ENCODE measurements around the gene GDPD4. TPM values are rescaled to one million over a fixed set of nuclear protein-coding genes. Genes with fewer than 3 reads are reported as not detected.
"Not testable (repeated sequence)": the region's sequence is repeated elsewhere in the genome, so short reads cannot be mapped to it uniquely, and the experiment has no call there.

The GDPD4 gene
- total RNA-seq, 1 experiment from 2014 or later = not detected

DNA sequence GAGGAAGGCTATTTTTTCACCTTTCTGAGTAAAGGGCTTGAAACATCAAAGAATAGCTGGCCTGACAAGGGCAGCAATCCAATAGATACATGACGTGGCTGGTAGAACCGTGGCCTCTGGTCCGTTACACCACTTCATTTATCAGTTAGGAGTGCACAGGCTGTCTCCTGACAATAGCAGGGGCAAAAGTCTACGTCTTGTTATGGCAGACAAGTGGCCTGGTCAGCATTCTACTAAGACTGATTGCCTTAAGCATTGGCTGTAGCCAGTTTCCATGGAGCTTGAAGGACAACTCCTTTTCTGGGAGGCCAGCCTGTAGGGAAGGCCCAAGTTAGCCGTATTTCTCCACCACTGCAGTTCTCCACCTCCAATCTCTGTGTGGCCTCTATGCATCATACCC is 9.2 kb upstream of the GDPD4 start:
- no peak overlapping the region for H3K27ac ChIP-seq

DNA sequence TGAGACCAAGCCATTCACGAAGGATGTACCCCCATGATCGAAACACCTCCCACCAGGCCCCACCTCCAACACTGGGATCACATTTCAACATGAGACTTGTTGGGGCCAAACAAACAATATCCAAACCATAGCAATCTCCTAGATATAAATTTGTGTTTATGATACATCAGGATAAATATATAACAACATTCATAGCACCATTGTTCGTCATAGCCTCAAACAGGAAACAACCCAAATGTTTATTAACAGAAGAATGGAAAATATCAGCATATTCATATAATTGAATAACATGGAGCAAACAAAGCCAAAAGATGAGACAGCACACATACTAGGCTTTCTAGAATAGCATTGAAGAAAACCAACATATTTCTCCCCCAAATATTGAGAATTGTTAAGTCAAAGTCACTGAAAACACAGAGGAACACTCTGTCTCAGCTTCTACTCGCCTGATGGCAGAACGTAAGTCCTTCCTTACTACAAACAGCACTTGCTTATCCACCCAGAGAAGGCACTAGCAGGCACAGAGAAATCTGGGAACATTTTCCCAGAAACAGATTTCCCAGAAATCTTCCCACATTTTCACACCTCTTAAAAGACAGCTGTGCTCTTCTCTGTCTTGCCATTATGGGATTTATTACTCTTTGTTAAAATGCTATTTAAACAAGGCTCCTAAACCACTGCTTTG is 8.1 kb upstream of the GDPD4 start:
- H3K4me3 ChIP-seq = no peak overlapping the region
- no peaks in the 10 kb centered on the region for H3K36me3 ChIP-seq
- H3K9me3 ChIP-seq (replicated peaks) = no peaks in the 10 kb centered on the region
- no peaks in the 10 kb centered on the region for H3K27me3 ChIP-seq
- DNase-seq = no peak
- H3K27ac ChIP-seq = no peak overlapping the region
- H3K4me1 ChIP-seq = peaks cover 3% of the 10 kb centered on the region; the same call in 1 of the 2 replicates

More for the DNA sequence above, 9.2 kb upstream of the GDPD4 start:
- no peak for DNase-seq
- Histone ChIP-seq H3K4me3 (no peak overlapping the region), H3K27me3 (no peaks in the 10 kb centered on the region), H3K36me3 (no peaks in the 10 kb centered on the region), H3K9me3 (replicated peaks) (no peaks in the 10 kb centered on the region), H3K4me1 (peaks cover 3% of the 10 kb centered on the region; the same call in 1 of the 2 replicates)

DNA sequence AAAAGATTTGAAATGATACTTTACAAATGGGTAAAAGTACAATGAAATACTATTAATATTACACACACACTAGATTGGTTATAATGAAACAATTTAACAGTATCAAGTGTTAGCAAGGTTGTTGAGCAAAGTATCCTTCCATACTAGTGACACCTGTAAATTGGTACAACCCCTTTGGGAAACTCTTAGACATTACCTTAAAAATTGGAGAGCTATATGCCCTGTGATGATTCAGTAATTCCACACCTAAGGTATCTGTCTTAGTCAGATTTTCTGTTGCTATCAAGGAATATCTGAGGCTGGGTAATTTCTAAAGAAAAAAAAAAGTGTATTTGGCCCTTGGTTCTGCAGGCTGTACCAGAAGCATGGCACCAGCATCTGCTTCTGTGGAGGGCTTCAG is 7.4 kb upstream of the GDPD4 start:
- no peak overlapping the region for H3K27ac ChIP-seq
- no peaks in the 10 kb centered on the region for H3K9me3 ChIP-seq (replicated peaks)
- DNase-seq = no peak
- no peak overlapping the region for H3K4me3 ChIP-seq
- peaks cover 3% of the 10 kb centered on the region; the same call in 1 of the 2 replicates for H3K4me1 ChIP-seq
- H3K27me3 ChIP-seq = no peaks in the 10 kb centered on the region
- H3K36me3 ChIP-seq = no peaks in the 10 kb centered on the region

DNA sequence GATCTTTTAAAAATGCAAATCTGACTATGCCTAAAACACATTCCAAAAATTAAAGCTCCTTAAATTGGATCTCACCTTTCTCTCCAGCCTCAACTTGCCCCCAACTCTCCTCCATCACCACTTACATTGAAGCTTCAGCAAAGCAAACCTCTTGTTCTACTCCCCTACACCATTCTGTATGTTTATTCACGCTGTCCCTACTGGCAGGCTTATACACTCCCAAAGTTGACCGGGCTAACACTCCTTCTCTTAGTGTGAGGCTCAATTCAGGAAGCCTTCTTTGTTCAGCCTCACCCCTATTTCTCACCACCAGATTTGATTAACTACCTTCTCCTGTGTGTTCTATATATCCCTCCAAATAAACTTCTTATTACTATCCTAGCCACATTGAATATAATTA is 1.8 kb upstream of the GDPD4 start:
- no peak overlapping the region for H3K27ac ChIP-seq
- no peaks in the 10 kb centered on the region for H3K27me3 ChIP-seq
- H3K9me3 ChIP-seq (replicated peaks) = no peaks in the 10 kb centered on the region
- no peaks in the 10 kb centered on the region for H3K36me3 ChIP-seq
- H3K4me3 ChIP-seq = no peak overlapping the region
- DNase-seq = no peak
- H3K4me1 ChIP-seq = no peaks in the 10 kb centered on the region

DNA sequence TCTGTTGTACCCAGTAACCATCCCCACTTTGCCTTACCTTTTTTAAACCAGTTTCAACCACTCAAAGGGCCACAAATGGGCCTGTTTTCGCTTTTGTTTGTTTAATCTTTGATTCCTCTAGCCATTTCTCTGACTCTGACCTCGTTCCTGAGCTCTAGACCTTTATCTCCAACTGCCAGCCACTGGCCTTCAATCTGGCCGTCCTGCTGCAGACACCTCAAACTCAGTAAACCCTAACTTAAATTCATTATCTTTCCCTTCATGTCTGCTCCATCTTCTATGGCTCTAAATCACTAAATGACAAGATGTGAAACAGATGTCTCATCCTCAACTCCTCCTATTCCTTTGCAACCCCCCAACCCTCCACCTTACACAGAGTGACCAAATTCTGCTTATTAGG is 1.3 kb upstream of the GDPD4 start:
- no peak for DNase-seq

DNA sequence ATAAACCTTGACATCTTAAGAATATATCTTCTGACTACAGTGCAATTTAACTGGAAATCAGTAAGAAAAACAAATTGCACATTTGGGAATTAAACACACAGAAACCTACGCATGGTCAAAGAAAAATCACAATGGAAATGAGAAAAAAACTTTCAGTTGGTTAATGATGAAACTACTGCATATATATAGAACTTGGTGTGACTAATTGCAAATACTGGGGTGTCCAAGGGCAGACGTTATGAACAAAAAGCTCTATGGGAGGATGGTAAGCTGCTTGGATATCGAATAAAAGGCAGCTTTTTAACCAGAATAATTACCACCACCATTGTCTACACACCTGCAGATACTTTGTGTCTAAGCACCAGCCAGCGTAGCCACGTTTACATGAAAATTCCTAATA is 791 bp downstream of the GDPD4 start:
- H3K4me3 ChIP-seq = no peak overlapping the region
- no peaks in the 10 kb centered on the region for H3K4me1 ChIP-seq
- no peak for DNase-seq
- H3K36me3 ChIP-seq = no peaks in the 10 kb centered on the region
- H3K9me3 ChIP-seq (replicated peaks) = no peaks in the 10 kb centered on the region
- H3K27me3 ChIP-seq = no peaks in the 10 kb centered on the region
- no peak overlapping the region for H3K27ac ChIP-seq

More for the DNA sequence above, 1.3 kb upstream of the GDPD4 start:
- Histone ChIP-seq H3K4me1 (no peaks in the 10 kb centered on the region), H3K9me3 (replicated peaks) (no peaks in the 10 kb centered on the region), H3K36me3 (no peaks in the 10 kb centered on the region), H3K27me3 (no peaks in the 10 kb centered on the region), H3K27ac (no peak overlapping the region), H3K4me3 (no peak overlapping the region)

DNA sequence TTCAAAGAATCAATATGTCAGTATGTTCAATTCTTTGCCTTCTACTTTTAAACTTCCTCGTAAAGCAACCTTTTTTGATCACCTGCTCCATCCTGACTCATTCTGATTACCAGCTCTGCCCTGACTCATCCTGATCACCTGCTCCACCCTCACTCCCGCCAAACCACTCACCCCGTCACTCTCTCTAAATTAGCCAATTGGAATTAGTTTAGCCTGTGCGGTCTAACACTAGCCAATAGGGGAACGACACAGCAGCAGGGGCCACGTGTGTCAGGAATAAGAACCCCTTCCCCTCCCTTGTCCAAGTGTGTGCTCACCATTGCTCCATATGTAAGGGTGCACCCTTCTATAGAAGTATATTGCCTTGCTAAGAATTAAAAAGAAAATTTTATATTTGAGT is 1.5 kb downstream of the GDPD4 start:
- H3K9me3 ChIP-seq (replicated peaks); H3K4me1 ChIP-seq; H3K4me3 ChIP-seq; H3K27ac ChIP-seq; H3K27me3 ChIP-seq; H3K36me3 ChIP-seq: not testable (repeated sequence)
- DNase-seq = peak; percentile 17 to 19

DNA sequence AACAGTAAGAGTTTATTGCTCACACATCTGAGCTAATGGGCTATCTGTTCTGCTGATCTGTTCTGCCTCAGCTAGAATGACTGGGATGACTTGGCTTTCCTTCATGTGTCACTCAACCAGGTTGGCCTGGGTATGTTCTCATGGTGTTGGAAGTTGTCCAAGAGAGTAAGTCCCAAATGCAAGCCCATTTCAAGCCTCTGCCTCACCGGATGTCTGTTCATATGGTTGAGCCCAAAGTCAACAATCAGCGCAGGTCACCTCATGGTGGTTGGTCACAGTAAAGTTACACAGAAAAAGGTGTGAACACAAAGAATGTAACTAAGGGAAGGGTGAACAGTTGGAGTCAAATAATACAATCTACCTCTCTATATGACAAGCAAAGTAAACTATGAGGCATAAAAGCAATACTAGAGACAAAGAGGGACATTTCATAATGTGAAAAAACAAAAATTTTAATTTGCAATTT is 1.9 kb downstream of the GDPD4 start:
- no peak overlapping the region for H3K27ac ChIP-seq
- no peaks in the 10 kb centered on the region for H3K9me3 ChIP-seq (replicated peaks)
- H3K4me3 ChIP-seq = no peak overlapping the region
- DNase-seq = peak in 1 of 2 experiments; percentile 6
- H3K4me1 ChIP-seq = no peaks in the 10 kb centered on the region
- H3K27me3 ChIP-seq = no peaks in the 10 kb centered on the region
- no peaks in the 10 kb centered on the region for H3K36me3 ChIP-seq

DNA sequence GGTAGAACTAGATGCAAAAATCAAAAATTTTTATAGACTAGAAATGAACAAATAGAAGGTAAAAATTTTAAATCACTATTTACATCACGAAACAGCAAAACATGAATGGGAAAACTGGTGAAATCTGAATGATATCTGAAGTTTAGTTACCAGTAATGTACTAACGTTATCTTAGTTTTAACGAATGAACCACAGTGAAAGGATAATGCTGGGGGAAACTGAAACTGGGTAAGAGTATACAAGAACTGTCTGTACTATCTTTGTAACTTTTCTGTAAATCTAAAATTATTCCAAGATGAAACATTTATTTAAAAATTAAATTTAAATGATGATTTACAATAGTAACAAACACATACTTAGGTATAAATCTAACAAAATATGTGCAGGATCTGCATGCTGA is 7.4 kb downstream of the GDPD4 start:
- no peak overlapping the region for H3K4me3 ChIP-seq
- H3K9me3 ChIP-seq (replicated peaks) = no peaks in the 10 kb centered on the region
- no peaks in the 10 kb centered on the region for H3K27me3 ChIP-seq
- DNase-seq = no peak
- H3K36me3 ChIP-seq = no peaks in the 10 kb centered on the region
- no peaks in the 10 kb centered on the region for H3K4me1 ChIP-seq
- no peak overlapping the region for H3K27ac ChIP-seq

DNA sequence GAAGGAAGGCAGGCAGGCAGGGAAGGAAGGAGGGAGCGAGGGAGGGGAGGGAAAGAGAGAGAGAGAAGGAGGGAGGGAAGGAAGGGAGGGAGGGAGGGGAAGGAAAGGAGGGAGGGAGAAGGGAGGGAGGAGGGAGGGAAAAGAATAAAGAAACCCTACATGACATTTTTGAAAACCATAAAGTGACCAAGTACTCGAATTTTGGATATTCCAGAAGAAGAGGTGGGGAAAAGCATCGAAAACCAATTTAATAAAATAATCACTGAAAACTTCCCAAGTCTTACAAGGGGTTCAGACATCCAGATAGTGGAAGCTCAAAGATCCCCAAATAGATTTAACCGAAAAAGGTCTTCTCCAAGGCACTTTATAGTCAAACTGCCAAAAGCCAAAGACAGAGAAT is 11.7 kb downstream of the GDPD4 start:
- no peak for DNase-seq
- no peak overlapping the region for H3K4me3 ChIP-seq
- no peaks in the 10 kb centered on the region for H3K36me3 ChIP-seq
- no peak overlapping the region for H3K27ac ChIP-seq
- H3K4me1 ChIP-seq = no peaks in the 10 kb centered on the region
- H3K27me3 ChIP-seq = no peaks in the 10 kb centered on the region
- H3K9me3 ChIP-seq (replicated peaks) = no peaks in the 10 kb centered on the region

DNA sequence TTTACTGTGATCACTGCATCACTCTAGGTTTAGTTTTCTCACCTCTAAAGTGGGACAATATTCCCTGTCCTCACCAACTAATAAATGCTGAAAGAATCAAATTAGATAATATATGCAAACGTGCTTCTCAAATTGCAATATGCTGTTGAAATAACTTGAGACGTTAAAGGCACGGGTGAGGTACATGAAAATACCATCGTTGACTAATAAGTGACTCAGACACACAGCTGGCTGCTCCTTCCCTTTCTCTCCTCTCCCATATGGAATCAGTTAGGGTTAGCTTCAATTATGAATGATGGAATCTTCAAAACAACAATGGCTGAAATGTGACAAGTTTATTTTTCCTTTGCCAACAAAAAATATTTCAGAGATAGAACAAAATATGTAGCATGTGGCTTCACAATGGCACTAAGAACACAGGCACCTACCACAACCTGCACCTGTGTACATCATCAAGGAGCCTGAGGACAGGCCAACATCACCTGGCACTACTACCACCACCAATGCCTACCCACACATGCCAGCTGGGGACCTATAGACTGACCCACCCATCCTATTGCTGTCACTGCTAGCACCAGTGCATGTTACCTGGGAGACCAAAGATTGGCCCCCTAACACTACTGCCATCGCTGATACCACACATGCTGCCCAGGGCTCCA is 13.7 kb downstream of the GDPD4 start:
- Histone ChIP-seq H3K9me3 (replicated peaks) (no peaks in the 10 kb centered on the region), H3K27me3 (no peaks in the 10 kb centered on the region), H3K36me3 (no peaks in the 10 kb centered on the region), H3K27ac (no peak overlapping the region), H3K4me3 (no peak overlapping the region), H3K4me1 (no peaks in the 10 kb centered on the region)
- DNase-seq = peak in 1 of 2 experiments; percentile 8

DNA sequence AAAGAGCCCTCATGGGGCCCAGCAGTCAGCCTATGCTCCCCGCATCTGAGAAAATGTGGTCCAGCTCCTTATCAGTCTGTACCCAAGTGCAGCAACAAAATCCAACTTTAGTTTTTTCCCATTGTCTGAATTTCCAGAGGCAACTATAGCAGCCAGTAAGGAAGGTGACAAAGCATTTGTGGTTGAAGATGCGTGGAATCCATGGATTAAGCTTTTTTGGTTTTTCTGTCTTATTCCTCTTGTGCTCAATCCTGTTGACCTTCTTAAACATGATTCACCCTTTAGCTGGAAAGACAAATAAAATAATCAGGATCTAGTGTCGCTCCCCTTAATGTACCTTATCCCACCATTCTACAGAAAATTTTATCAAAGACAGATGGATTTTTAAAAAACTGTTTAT is 14.3 kb downstream of the GDPD4 start:
- H3K4me1 ChIP-seq = no peaks in the 10 kb centered on the region
- H3K27ac ChIP-seq = no peak overlapping the region
- H3K9me3 ChIP-seq (replicated peaks) = no peaks in the 10 kb centered on the region
- no peak for DNase-seq
- no peak overlapping the region for H3K4me3 ChIP-seq
- no peaks in the 10 kb centered on the region for H3K36me3 ChIP-seq
- H3K27me3 ChIP-seq = no peaks in the 10 kb centered on the region

DNA sequence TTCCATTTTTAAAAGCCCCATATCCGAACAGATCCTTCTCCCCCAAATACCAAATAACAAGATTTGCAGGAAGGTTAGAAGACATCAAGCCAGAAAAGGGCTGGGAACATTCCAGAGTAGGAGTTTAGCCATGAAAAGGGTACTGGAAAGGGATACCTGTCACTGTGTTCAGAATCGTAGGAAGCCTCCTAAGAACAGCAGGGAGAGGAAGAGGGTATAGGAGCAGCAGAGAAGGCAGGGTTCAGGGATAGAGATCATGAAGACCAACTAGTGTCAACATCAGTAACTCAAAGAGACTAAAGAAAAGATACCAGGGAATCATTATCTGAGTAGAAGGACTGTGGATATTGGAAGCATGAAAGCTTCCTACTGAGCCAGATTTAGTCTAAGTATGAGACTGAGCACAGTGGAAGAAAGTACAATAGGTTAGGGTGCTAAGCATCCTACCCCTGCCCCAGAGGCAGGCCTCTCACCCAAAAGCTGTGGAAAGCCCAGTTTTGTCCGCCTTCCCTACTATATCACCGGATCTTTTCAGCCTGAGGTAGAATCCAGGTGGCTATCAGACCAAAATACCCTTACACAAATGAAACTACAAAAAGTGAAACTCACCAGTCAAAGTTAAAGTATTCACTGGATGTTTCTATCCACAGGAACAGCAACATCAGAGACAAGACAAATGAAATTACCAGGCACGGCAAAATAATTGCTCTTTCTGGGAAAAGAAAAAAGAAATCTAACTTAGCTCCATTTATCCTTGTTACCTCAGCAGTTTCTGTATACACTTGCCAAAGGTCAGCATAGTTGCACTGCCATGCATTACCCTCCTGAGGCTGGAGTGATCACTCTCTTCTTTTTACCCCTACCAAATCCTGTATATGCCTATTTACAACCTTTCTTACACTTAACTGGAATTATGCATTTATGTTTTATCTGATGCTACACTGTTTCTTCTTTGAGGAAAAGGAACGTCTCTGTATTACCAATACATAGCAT is 16.7 kb downstream of the GDPD4 start:
- no peaks in the 10 kb centered on the region for H3K27me3 ChIP-seq
- 0 out of 2 replicates have a peak, but pooled peaks cover 2% of the 10 kb centered on the region for H3K9me3 ChIP-seq (replicated peaks)
- H3K4me1 ChIP-seq = no peaks in the 10 kb centered on the region
- H3K36me3 ChIP-seq = no peaks in the 10 kb centered on the region
- no peak for DNase-seq
- no peak overlapping the region for H3K27ac ChIP-seq
- no peak overlapping the region for H3K4me3 ChIP-seq

DNA sequence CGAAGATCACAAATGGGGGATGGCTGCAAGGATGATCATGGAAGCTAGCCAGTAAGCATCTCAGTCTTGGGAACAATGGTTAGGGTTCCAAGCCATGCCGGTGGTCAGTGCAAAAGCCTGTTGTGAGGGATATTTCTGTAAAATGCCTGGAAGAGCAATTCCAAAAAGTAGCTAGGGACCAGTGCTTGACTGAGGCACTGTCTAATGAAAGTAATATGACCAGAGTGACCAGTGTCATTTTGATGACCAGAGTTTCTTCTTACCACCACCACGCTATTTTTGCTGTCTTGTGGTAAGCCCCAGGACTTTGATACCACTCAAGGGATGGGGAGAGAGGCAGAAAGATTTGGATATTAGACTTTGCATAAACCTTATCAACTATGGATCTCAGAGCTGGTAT is 18.4 kb downstream of the GDPD4 start:
- 0 out of 2 replicates have a peak, but pooled peaks cover 2% of the 10 kb centered on the region for H3K9me3 ChIP-seq (replicated peaks)
- H3K36me3 ChIP-seq = no peaks in the 10 kb centered on the region
- no peaks in the 10 kb centered on the region for H3K27me3 ChIP-seq
- no peaks in the 10 kb centered on the region for H3K4me1 ChIP-seq
- no peak for DNase-seq
- H3K27ac ChIP-seq = no peak overlapping the region
- no peak overlapping the region for H3K4me3 ChIP-seq
